Neural progenitor cell (in vitro differentiated cells): ENCODE measurements around the gene YBX2. TPM values are rescaled to one million over a fixed set of nuclear protein-coding genes. Genes with fewer than 3 reads are reported as not detected.

Experiments
- DNase-seq: peaks from one replicate; pipeline ENCODE4 v3.0.0-alpha.2; 2016; ENCODE audit warnings: low spot score
- H2AFZ ChIP-seq: fragments of 200-600 bp; sonication (generic); replicated peaks from 2 replicates; pipeline ENCODE4 v1.6.1; 2016; ENCODE audit warnings: antibody characterized with exemption
- H3F3A ChIP-seq: fragments of 200-600 bp; sonication (generic); 2 replicates; pipeline ENCODE4 v1.6.1; 2016; ENCODE audit warnings: antibody characterized with exemption, low read depth
- H3K27ac ChIP-seq: fragments of 200-600 bp; sonication (generic); 2 replicates; pipeline ENCODE4 v1.5.1; 2016; ENCODE audit warnings: mild to moderate bottlenecking
- H3K27me3 ChIP-seq: fragments of 200-600 bp; sonication (generic); 2 replicates; pipeline ENCODE4 v1.6.1; 2016; ENCODE audit warnings: mild to moderate bottlenecking, moderate library complexity
- H3K36me3 ChIP-seq: fragments of 200-600 bp; sonication (generic); 2 replicates; pipeline ENCODE4 v1.5.1; 2016
- H3K4me1 ChIP-seq: fragments of 200-600 bp; sonication (generic); 2 replicates; pipeline ENCODE4 v1.6.1; 2016; ENCODE audit warnings: mixed run types
- H3K4me2 ChIP-seq: fragments of 200-600 bp; sonication (generic); 2 replicates; pipeline ENCODE4 v1.6.1; 2016
- H3K4me3 ChIP-seq: fragments of 200-600 bp; sonication (generic); 2 replicates; pipeline ENCODE4 v1.5.1; 2016
- H3K79me2 ChIP-seq: fragments of 200-600 bp; sonication (generic); 2 replicates; pipeline ENCODE4 v1.6.1; 2016; ENCODE audit warnings: low read depth
- H3K9ac ChIP-seq: fragments of 200-600 bp; sonication (generic); 2 replicates; pipeline ENCODE4 v1.6.1; 2016
- H3K9me3 ChIP-seq: fragments of 200-600 bp; sonication (generic); 2 replicates; pipeline ENCODE4 v1.5.1; 2016; ENCODE audit warnings: low read depth
- H4K20me1 ChIP-seq: fragments of 200-600 bp; sonication (generic); 2 replicates; pipeline ENCODE4 v1.6.1; 2016; ENCODE audit warnings: low read depth
- H3K27ac Mint-ChIP-seq: 3 replicates; pipeline ENCODE4 v1.8.0; 2021; ENCODE audit warnings: mixed read lengths
- H3K27me3 Mint-ChIP-seq: 2 replicates; pipeline ENCODE4 v1.8.0; 2022; ENCODE audit warnings: low read depth, mild to moderate bottlenecking, inconsistent platforms, moderate library complexity, mixed read lengths; ENCODE audit not compliant: insufficient read depth
- H3K36me3 Mint-ChIP-seq: 3 replicates; pipeline ENCODE4 v1.8.0; 2021; ENCODE audit warnings: mixed read lengths
- H3K4me1 Mint-ChIP-seq: 3 replicates; pipeline ENCODE4 v1.8.0; 2021; ENCODE audit warnings: mixed read lengths
- H3K4me3 Mint-ChIP-seq: 3 replicates; pipeline ENCODE4 v1.8.0; 2021; ENCODE audit warnings: mild to moderate bottlenecking, moderate library complexity, mixed read lengths
- H3K9me3 Mint-ChIP-seq: 3 replicates; pipeline ENCODE4 v1.8.0; 2020; ENCODE audit warnings: mixed read lengths
- CTCF ChIP-seq: fragments of 200-600 bp; sonication (generic); IDR thresholded peaks from 2 replicates; pipeline ENCODE4 v1.5.1; 2017; ENCODE audit warnings: antibody characterized with exemption, mild to moderate bottlenecking
- EZH2 ChIP-seq: fragments of 200-600 bp; sonication (generic); IDR thresholded peaks from 2 replicates; pipeline ENCODE4 v1.6.1; 2017; ENCODE audit warnings: antibody characterized with exemption, mild to moderate bottlenecking, moderate library complexity
- EZH2phosphoT487 ChIP-seq: fragments of 200-600 bp; sonication (generic); IDR thresholded peaks from 2 replicates; pipeline ENCODE4 v1.6.1; 2017; ENCODE audit warnings: antibody characterized with exemption
- total RNA-seq: library from RNA; depleted of rRNA; stranded (reverse); fragments of >200 nt; gene quantifications from 2 replicates; pipeline ENCODE4 v1.2.3, GENCODE V29; 2015; ENCODE audit warnings: low replicate concordance

The YBX2 gene
- total RNA-seq, 1 donor from 2014 or later: 2.7 TPM

GRCh38 chr17:7318121-7318860, 23.9 kb upstream of the YBX2 start:
- TF ChIP-seq EZH2 (no peak), CTCF (no peak), EZH2phosphoT487 (no peak)
- peaks cover 10% of the 10 kb centered on the region for H3K27me3 Mint-ChIP-seq
- no peak overlapping the region for H3K27ac Mint-ChIP-seq
- H3K4me3 Mint-ChIP-seq: no peak overlapping the region
- Histone ChIP-seq H3K27me3 (no peaks in the 10 kb centered on the region), H3K27ac (no peak overlapping the region), H3K4me3 (no peak overlapping the region), H4K20me1 (peaks cover 16% of the 10 kb centered on the region), H3K36me3 (no peaks in the 10 kb centered on the region), H3K4me2 (no peak overlapping the region), H3F3A (peaks cover 37% of the 10 kb centered on the region), H3K9ac (no peak overlapping the region), H2AFZ (no peak overlapping the region), H3K9me3 (no peaks in the 10 kb centered on the region), H3K4me1 (peaks cover 6% of the 10 kb centered on the region), H3K79me2 (peaks cover 14% of the 10 kb centered on the region)
- H3K36me3 Mint-ChIP-seq: peaks cover 23% of the 10 kb centered on the region
- no peaks in the 10 kb centered on the region for H3K9me3 Mint-ChIP-seq
- DNase-seq: no peak
- peaks cover 16% of the 10 kb centered on the region for H3K4me1 Mint-ChIP-seq

- no peak for DNase-seq
- peaks cover 20% of the 10 kb centered on the region for H3K4me1 Mint-ChIP-seq
- no peak overlapping the region for H3K27ac Mint-ChIP-seq
- peaks cover 19% of the 10 kb centered on the region for H3K79me2 ChIP-seq
- no peak overlapping the region for H3K4me3 ChIP-seq
- H4K20me1 ChIP-seq: peaks cover 24% of the 10 kb centered on the region
- no peak overlapping the region for H3K27ac ChIP-seq
- peaks cover 6% of the 10 kb centered on the region for H3K4me1 ChIP-seq
- peak overlapping the region; percentile 71 for H3K4me3 Mint-ChIP-seq
- TF ChIP-seq EZH2 (no peak), EZH2phosphoT487 (no peak), CTCF (no peak)
- peaks cover 48% of the 10 kb centered on the region for H3F3A ChIP-seq
- no peaks in the 10 kb centered on the region for H3K9me3 Mint-ChIP-seq
- H2AFZ ChIP-seq: no peak overlapping the region
- no peaks in the 10 kb centered on the region for H3K36me3 ChIP-seq
- no peak overlapping the region for H3K9ac ChIP-seq
- H3K4me2 ChIP-seq: no peak overlapping the region
- H3K27me3 ChIP-seq: no peaks in the 10 kb centered on the region
- peaks cover 9% of the 10 kb centered on the region for H3K27me3 Mint-ChIP-seq
- H3K9me3 ChIP-seq: no peaks in the 10 kb centered on the region
- peaks cover 30% of the 10 kb centered on the region for H3K36me3 Mint-ChIP-seq
Measured at GRCh38 chr17:7317161-7317803, 22.8 kb upstream of the YBX2 start.

- peaks cover 3% of the 10 kb centered on the region for H3K36me3 ChIP-seq
- peaks cover 35% of the 10 kb centered on the region for H4K20me1 ChIP-seq
- peaks cover 55% of the 10 kb centered on the region for H3F3A ChIP-seq
- H3K79me2 ChIP-seq: peaks cover 30% of the 10 kb centered on the region
- H3K4me3 Mint-ChIP-seq: peak overlapping the region; percentile 84
- no peak for DNase-seq
- H3K9ac ChIP-seq: peak overlapping the region; percentile 61
- peaks cover 6% of the 10 kb centered on the region for H3K4me1 ChIP-seq
- no peak overlapping the region for H3K27ac Mint-ChIP-seq
- TF ChIP-seq CTCF (no peak), EZH2phosphoT487 (no peak), EZH2 (no peak)
- no peaks in the 10 kb centered on the region for H3K9me3 Mint-ChIP-seq
- no peaks in the 10 kb centered on the region for H3K9me3 ChIP-seq
- H3K36me3 Mint-ChIP-seq: peaks cover 27% of the 10 kb centered on the region
- peak overlapping the region; percentile 97 for H3K4me2 ChIP-seq
- peaks cover 9% of the 10 kb centered on the region for H3K27me3 Mint-ChIP-seq
- H3K4me1 Mint-ChIP-seq: peaks cover 27% of the 10 kb centered on the region
- H3K27me3 ChIP-seq: no peaks in the 10 kb centered on the region
- H3K4me3 ChIP-seq: peak overlapping the region; percentile 92
- peak overlapping the region; percentile 58 for H2AFZ ChIP-seq
- peak overlapping the region; percentile 74 for H3K27ac ChIP-seq
Measured at GRCh38 chr17:7315570-7316235, 21.3 kb upstream of the YBX2 start.
